ENCODE results near the gene LPIN1. TPM values are rescaled to one million over a fixed set of nuclear protein-coding genes. Genes with fewer than 3 reads are reported as not detected.

Gene LPIN1
- total RNA-seq, 1 donor from 2014 or later, result 62.4 TPM

- intact Hi-C loops (cut with DNase I), result no loop called here
- DNase-seq (no peak), ATAC-seq (ENCODE audit: poor library complexity) (no peak)
Observed at GRCh38 chr2:11742317-11742701, 4.1 kb upstream of the LPIN1 start.

GRCh38 chr2:11742702-11743357, 3.6 kb upstream of the LPIN1 start:
- intact Hi-C loops (cut with DNase I), result no loop called here
- DNase-seq (no peak), ATAC-seq (ENCODE audit: poor library complexity) (no peak)

- intact Hi-C loops (cut with DNase I), result no loop called here
- DNase-seq (no peak), ATAC-seq (ENCODE audit: poor library complexity) (no peak)
Observed at GRCh38 chr2:11743366-11743765, 3.1 kb upstream of the LPIN1 start.

- ATAC-seq (ENCODE audit: poor library complexity) (peak; percentile 88), DNase-seq (peak; percentile 96)
- intact Hi-C loops (cut with DNase I), result no loop called here
Observed at GRCh38 chr2:11743846-11744553, 2.4 kb upstream of the LPIN1 start.

- DNase-seq (peak; percentile 62), ATAC-seq (ENCODE audit: poor library complexity) (no peak)
- intact Hi-C loops (cut with DNase I), result no loop called here
Observed at GRCh38 chr2:11744631-11745394, 1.6 kb upstream of the LPIN1 start.

- intact Hi-C loops (cut with DNase I), result no loop called here
- no peak for ATAC-seq (ENCODE audit: poor library complexity)
- DNase-seq, result no peak
Observed at GRCh38 chr2:11745613-11746375, 638 bp upstream of the LPIN1 start.

GRCh38 chr2:11746807-11747459, 501 bp downstream of the LPIN1 start:
- intact Hi-C loops (cut with DNase I), result no loop called here
- DNase-seq (no peak), ATAC-seq (ENCODE audit: poor library complexity) (peak; percentile 38)

- ATAC-seq (ENCODE audit: poor library complexity) (no peak), DNase-seq (no peak)
- intact Hi-C loops (cut with DNase I), result no loop called here
Observed at GRCh38 chr2:11748018-11748860, 1.8 kb downstream of the LPIN1 start.

GRCh38 chr2:11748861-11749645, 2.6 kb downstream of the LPIN1 start:
- DNase-seq, result no peak
- intact Hi-C loops (cut with DNase I), result no loop called here

GRCh38 chr2:11749646-11750349, 3.4 kb downstream of the LPIN1 start:
- no peak for DNase-seq
- ATAC-seq (ENCODE audit: poor library complexity), result no peak
- intact Hi-C loops (cut with DNase I), result no loop called here

More at GRCh38 chr2:11748861-11749645, 2.6 kb downstream of the LPIN1 start:
- no peak for ATAC-seq (ENCODE audit: poor library complexity)

GRCh38 chr2:11750422-11750821, 4.0 kb downstream of the LPIN1 start:
- ATAC-seq (ENCODE audit: poor library complexity) (no peak), DNase-seq (no peak)
- intact Hi-C loops (cut with DNase I), result no loop called here

- ATAC-seq (ENCODE audit: poor library complexity) (peak; percentile 4), DNase-seq (no peak)
- intact Hi-C loops (cut with DNase I), result no loop called here
Observed at GRCh38 chr2:11750917-11751316, 4.5 kb downstream of the LPIN1 start.

- ATAC-seq (ENCODE audit: poor library complexity) (no peak), DNase-seq (no peak)
- intact Hi-C loops (cut with DNase I), result no loop called here
Observed at GRCh38 chr2:11752906-11753305, 6.5 kb downstream of the LPIN1 start.

GRCh38 chr2:11753452-11753885, 7.0 kb downstream of the LPIN1 start:
- ATAC-seq (ENCODE audit: poor library complexity) (peak; percentile 55), DNase-seq (no peak)
- intact Hi-C loops (cut with DNase I), result no loop called here

GRCh38 chr2:11753886-11754699, 7.7 kb downstream of the LPIN1 start:
- intact Hi-C loops (cut with DNase I), result no loop called here
- DNase-seq (no peak), ATAC-seq (ENCODE audit: poor library complexity) (peak; percentile 50)

- ATAC-seq (ENCODE audit: poor library complexity) (no peak), DNase-seq (no peak)
- intact Hi-C loops (cut with DNase I), result no loop called here
Observed at GRCh38 chr2:11754700-11755015, 8.2 kb downstream of the LPIN1 start.

All from Right ventricle myocardium superior (tissue), 1 donor.